CD4-positive, alpha-beta T cell treated with Interleukin-12 subunit alpha and Interleukin-12 subunit beta, for 1 hour (primary cell): ENCODE data around the gene HMG20B.
A peak's percentile ranks its signal among the peaks of the same experiment; 100 is the strongest.

Experiments
- DNase-seq: peaks from one replicate; pipeline ENCODE4 v3.0.0-alpha.2; 2020

Gene HMG20B

DNA sequence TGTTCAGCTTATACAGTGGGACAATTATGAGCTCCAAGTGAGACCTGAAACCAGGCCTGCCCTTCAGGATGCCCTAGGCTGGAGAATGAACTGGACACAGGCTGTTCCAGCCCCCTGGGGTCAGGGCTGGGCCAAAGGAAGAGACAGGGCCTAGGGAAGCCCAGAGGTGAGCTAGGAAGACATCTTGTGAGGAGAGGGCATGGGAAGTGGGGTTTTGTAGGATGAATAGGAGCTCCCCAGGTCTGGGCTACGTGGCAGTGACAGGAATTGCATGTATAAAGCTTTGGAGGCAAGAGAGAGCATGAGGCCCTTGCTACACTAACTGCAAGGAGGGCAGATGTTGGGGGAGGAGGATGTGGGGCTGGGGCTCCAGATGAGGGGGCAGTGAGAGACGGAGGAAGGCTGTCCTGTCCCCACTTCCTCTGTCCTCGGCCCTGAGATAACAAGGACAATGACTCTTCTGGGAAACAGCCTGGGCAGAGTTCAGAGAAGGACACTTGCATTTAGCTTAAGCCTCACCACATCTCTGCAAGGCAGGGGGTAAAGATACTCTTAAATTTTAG lies 35.4 kb downstream of the HMG20B start:
- DNase-seq: no peak

DNA sequence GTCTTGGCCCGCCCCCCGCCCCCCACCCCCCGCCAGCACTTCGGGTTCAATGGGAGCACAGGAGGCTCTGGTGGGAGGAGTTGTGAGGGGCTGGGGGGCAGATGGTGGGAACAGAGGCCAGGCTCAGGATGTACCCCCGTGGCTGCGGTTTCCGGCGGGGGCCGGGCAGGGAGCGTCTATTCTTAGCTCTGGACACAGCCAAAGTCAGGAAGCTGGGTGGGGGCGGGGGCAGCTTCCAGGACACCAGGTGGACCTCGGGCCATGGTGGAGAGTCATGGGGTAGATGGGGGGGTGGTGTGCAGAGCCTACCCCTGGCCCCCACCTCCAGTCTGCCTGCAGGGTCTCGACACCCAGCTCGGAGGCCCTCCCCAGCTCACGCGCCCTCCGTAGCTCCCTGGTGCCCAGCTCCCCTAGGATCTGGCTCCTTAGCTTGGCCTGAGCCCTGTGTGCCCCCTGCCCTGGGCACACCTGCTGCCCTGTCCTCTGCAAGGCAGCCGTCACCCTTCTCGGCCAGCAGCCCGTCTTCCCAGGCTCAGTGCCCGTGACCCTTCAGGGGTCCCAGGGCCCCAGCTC lies 36.1 kb downstream of the HMG20B start:
- DNase-seq: no peak

- no peak for DNase-seq
These were observed 37.3 kb downstream of the HMG20B start for GRCh38 chr19:3609779-3610719.

- no peak for DNase-seq
These were observed 38.3 kb downstream of the HMG20B start for GRCh38 chr19:3610745-3611717.

DNA sequence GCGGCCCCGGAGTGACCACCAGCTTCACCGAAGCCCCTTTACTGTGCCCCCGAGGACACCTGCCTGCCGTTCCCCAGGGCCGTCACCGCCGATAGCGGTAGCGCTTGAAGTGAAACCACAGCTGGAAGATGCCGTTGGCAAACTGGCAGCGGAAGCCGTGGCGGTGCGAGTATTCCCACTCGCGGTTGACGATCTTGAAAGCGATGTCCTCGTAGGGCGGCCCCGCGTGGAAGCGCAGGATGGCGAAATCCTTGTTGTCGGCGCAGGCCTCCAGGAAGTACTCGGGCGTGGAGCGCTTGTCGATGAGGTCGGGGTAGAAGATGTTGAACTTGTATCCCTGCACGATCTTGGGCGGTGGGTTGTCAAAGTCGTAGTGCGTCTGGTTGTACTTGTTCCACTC lies 39.1 kb downstream of the HMG20B start:
- no peak for DNase-seq

GRCh38 chr19:3612330-3612729 lies 39.6 kb downstream of the HMG20B start:
- no peak for DNase-seq

DNA sequence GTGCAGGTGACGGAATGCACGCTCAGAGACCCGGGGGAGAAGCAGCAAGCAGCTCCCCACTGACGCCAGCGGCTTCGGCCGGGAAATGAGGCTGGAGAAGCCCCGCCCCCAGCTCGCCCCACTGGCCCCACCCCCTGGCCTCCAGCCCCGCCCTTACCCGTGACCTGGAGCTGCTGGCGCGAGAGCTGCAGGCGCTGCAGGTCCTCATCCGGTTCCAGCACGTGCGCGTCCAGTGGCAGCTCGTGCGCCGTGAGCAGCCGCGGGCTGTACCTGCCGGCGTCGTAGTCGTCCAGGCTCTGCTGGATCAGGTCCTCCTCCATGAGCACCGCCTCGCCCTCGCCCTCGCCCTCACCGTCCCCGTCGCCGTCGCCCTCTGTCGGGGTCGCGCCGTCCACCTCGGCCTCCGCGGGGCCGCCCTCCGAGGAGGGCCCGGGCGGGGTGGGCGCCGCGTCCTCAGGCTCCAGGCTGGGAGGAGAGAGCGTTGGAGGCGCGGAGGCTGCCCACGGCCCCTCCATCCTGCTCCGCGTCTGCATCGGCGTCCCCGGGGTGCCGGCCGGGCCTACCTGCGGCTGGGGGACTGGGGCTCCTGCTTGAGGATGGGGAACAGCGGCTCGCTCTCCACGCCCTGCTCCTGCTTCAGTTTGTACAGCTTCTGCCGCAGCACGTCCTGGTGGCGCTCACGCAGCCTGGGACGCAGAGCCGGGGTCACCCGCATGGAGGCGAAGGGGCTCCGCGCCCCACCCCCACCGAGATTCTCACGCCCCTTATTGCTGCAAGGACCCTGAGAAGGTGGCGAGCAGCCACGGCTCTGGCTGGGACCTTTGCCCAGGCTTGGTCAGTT lies 40.4 kb downstream of the HMG20B start:
- no peak for DNase-seq

DNA sequence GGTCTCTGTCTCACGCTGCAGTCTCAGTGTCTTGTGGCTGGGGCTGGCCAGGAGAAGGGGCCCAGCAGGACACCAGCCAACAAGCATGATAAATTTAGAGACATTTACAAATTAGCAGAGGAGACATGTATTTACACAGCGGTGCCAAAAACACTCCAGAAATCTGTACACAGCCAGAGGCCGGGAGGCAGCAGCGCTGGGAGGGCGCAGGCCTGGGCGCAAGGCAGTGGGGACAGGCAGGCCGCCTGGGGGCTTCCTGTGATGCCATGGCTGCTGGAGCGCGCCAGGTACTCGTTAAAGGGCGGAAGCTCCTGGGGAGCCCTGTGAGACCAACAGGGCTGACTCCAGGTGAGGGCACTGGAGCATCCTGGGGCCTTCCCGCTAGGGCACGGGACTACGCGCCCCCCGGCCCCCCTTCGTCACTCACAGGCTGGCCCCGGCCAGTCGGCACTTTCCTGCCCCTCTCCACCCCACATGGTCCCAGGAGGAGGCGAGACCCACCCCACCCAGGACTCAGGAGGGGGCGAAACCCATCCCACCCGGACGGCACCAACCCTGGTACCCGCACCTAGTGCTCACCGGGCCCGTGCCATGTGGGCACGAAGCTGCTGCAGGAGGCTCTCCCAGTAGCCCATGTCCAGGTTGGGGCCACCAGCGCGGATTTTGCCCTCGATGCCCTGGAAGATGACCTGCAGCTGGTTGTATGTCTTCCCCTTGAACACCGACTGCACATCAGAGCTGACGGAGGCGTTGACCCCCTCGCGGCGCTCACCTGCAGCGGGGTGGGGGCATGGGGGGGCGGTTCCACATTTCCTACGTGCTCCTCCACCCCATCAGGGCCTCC lies 41.3 kb downstream of the HMG20B start:
- DNase-seq: no peak

GRCh38 chr19:3614858-3615505 lies 42.2 kb downstream of the HMG20B start:
- no peak for DNase-seq

DNA sequence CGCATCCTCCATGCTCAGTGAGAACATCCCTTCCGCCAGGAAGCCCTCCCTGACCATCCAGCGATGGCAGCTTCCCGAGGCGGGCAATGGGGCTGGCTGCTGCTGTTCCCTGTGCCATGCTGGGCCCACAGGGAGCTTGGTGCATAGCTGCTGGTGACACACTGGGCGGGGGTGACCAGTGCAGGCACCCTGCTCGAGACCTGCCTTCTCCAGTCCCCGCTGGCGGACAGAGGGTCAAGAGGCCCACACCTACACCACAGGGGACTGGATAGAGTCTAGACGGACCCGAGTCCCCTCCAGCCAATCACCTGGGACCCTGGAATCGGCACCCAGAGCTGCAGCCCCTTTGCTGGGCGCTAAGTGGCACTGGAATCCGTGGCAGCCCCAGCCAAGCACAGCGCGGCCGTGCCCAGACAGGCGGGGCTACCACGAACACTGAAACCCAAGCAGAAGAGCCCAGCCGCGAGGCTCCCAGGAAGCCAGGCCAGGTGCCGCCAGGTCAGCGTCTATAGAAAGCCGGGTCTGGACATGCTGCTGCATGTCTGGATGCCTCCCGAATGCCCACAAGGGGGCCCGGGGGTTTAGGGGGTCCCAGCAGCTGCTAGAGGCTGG lies 42.9 kb downstream of the HMG20B start:
- DNase-seq: no peak

DNA sequence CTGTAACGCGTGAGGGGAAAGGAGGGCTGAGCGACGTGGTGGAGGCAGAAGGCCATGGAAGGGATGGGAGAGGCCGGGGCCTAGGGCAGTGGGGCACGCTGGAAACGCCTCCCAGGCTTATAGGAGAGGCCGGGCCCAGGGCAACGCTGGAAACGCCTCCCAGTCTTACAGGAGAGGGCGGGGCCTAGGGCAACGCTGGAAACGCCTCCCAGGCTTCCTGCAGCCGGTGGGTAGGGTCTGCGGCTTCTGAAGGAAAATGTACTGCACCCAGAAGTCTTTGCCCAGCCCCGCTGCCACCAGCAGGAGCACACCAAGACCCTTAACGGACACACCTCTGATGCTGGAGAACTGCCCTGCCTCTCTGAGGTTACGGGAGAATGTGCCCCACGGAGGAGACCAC lies 44.7 kb downstream of the HMG20B start:
- no peak for DNase-seq

GRCh38 chr19:3618144-3618810 lies 45.5 kb downstream of the HMG20B start:
- DNase-seq: peak; percentile 42

DNA sequence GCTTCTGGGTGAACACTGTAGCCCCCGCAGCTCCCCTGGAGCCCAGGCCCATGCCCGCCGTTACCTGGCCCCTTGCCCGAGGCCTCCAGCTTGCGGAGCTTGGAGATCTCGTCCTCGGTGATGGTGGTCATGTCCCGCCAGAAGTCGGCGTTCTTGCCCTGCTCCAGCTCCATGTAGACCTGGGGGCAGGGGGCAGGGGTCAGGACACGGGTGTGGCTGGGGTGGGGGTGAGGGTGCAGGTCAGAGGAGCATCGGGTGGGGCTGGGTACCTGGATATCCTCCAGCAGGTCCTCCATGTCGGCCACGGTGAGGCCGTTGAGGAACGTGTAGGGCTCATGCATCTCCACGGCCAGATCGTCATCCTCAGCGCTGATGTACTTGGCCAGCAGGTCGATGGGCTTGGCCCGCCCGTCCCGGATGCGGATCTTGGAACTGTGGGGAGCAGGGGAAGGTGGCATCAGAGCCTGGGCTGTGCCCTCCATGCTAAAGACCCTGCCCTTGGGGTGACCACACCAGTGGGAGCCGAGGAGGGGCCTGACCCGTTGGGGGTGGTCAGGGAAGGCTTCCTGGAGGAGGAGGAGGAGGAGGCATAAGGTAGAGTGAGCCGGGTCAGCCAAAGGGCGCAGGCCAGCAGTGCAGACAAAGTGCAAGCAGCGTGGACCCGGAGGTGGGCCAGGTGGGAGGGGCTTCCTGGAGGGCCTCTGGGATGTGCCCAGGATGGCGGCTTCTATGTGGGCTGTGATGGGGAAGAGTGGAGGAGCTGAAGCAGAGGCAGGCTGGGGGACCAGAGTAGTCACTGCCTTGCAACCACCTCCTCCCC lies 46.3 kb downstream of the HMG20B start:
- DNase-seq: no peak

GRCh38 chr19:3619631-3620012 lies 46.9 kb downstream of the HMG20B start:
- no peak for DNase-seq

DNA sequence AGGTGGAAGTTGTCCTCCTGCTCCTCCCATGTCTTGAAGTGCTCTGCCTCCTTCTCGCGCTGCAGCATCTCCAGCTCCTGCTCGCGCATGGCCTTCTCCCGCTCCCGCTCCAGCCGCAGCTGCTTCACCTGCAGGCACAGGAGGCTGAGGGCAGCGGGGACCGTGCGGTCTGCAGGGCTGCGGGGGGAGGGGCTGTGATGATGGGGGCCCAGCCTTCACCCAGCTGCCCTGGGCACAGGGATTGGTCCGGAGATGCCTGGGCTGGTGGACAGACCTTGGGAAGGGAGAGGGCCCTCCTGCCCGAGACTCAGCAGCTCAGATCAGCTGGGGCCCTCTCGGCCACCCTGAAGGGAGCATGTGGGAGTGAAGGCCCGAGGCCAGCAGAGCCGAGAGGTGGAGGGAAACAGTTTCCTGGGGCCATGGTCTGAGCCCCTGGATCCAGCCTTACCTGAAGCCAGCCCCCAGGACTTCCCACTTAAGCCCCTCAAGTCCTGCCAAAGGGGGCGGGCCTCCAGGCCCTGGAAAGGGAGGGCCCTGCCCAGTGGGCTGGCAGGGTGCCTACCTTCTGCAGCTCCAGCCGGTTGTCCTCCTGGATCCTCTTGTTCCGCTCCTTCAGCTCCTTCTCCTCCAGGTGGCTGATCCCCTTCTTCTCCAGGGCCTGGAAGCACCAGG lies 47.5 kb downstream of the HMG20B start:
- DNase-seq: no peak

DNA sequence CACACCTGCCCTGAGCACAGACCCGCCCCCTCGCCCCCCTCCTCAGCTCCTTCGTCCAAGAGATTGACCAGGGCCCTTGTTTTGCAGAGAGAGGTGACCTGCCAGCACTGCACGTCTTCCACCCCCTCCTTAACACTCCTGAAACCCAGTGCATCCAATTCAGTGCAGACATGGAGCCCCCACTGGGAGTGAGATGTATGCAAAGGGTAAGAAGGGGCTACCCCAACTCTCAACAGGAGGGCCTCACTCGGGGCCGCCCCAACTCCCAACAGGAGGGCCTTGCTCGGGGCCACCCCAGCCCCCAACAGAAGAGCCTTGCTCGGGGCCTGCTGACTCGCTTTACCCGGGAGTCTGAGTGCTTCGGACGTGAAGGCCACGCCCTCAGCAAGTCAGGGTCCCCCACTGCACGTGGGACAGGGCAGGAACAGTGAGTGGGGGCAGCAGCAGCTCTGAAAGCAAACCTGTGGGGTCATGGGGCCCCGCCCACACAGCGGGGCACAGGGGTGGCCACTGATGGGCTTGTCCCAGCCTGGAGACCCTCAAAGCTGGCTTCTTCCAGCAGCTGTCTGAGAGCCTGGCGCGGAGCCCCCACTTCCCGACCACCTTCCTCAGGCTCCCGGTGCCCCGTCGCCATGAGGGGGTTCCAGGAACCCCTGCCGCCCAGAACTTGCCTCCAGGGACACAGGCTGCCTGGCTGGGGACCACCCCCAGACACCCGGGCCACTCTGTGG lies 48.2 kb downstream of the HMG20B start:
- DNase-seq: no peak

DNA sequence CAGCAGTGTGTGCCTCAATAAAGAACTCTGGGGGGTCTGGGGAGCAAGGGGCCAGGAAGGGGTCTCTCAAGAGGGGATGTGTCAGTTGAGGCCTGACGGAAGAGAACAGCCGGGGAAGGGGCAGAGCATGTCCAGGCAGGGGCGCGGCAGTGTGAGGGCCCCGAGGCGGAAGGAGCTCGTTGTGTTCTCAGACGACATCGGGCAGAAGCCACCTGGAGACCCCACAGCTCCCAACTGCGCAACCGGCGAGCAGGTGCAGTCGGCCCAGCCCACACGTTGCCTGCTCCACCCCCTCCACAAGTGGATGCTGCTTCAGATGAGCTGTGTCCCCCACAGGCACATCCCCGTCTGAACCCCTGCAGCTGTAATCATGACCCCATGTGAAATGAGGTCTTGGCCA lies 48.9 kb downstream of the HMG20B start:
- DNase-seq: no peak
